ENCODE data around the gene KCNMB1.

The KCNMB1 gene

DNA sequence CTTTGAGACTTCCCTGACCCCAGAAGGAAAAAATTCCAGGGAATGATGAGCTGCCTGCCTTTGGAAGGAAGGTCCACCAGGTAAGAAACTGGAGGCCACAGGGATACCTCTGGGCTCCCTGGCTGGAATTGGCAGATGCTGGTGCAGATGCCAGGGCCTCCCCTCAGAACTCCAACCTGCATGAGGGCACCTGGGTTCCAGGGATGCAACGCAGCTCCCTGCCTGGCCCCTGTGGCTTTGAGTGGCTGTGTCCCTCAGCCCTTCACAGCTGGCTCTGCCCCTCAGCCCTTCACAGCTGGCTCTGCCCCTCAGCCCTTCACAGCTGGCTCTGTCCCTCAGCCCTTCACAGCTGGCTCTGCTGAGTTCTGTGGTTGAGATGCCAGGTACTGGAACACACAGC, 13.9 kb downstream of the KCNMB1 start:
- no peak for DNase-seq

DNA sequence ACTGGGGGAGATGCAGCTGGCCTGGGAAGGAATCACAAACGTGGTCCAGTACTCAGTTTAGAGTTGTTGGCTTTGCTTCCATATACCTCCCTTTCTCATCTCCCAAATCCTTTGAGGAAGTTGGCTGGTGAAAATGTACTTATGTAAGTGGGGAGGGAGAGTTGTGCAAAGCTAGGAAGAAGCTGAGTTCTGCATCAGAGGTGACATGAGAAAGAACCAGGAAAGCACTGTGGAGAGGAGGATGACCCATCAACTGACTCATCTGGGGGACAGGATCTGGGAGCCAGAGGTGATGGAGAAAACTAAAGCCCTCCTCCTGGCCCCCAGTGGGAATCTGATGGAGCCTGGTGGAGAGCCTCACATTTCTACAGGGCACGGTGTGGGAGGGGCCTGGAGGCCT, 16.2 kb downstream of the KCNMB1 start:
- DNase-seq = no peak

- DNase-seq = no peak
Measured at GRCh38 chr5:170368586-170368985, 20.6 kb downstream of the KCNMB1 start.

GRCh38 chr5:170366276-170366675, 22.9 kb downstream of the KCNMB1 start:
- no peak for DNase-seq

GRCh38 chr5:170365831-170366230, 23.3 kb downstream of the KCNMB1 start:
- no peak for DNase-seq

DNA sequence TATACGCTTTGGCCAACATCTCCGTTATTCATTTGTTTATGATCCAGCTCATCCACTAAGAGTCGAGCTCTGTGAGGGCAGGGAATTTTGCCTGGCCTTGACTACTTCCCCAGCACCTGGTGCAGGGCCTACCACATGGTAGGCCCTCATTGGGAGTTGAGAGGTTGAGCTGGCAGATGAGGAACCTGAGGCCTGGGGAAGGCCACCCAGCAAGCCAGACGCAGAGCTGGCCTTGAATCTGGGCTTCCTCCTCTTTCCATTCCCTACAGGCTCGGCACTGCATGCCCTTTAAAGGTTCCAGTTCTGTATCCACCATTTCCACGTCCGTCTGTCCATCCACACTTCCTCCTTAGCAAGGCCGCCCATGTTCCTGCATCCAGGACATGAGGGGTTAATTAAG, 24.2 kb downstream of the KCNMB1 start:
- DNase-seq = no peak

- DNase-seq = peak; percentile 7
Measured at GRCh38 chr5:170363671-170364070, 25.5 kb downstream of the KCNMB1 start.

DNA sequence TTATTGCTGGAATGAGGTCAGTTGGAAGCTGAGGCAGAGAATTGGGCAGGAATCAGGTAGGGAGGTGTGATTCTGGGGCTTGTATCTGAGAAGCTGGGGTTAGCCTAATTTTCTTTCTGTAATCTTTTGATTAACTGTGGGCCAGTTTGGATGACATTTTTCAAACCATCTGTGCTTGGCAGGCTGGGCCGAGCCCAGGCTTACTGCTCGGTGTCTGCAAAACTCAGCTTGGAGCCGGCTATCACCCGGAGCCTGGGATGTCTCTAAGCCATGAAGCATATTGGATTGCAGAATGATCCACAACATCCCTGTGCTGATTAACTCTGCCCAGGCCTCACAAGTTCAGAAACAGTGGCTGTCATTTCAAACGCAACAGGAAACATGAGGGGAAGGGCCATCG, 26.5 kb downstream of the KCNMB1 start:
- no peak for DNase-seq

GRCh38 chr5:170362102-170362501, 27.1 kb downstream of the KCNMB1 start:
- DNase-seq = no peak

GRCh38 chr5:170361616-170362015, 27.6 kb downstream of the KCNMB1 start:
- DNase-seq = no peak

- DNase-seq = no peak
Measured at GRCh38 chr5:170361116-170361515, 28.1 kb downstream of the KCNMB1 start.

- DNase-seq = no peak
Measured at GRCh38 chr5:170360709-170361108, 28.5 kb downstream of the KCNMB1 start.

GRCh38 chr5:170357955-170358444, 31.2 kb downstream of the KCNMB1 start:
- DNase-seq = peak; percentile 17

- no peak for DNase-seq
Measured at GRCh38 chr5:170355601-170356098, 33.5 kb downstream of the KCNMB1 start.

- DNase-seq = no peak
Measured at GRCh38 chr5:170353961-170354360, 35.2 kb downstream of the KCNMB1 start.

GRCh38 chr5:170353011-170353761, 36.0 kb downstream of the KCNMB1 start:
- no peak for DNase-seq

DNA sequence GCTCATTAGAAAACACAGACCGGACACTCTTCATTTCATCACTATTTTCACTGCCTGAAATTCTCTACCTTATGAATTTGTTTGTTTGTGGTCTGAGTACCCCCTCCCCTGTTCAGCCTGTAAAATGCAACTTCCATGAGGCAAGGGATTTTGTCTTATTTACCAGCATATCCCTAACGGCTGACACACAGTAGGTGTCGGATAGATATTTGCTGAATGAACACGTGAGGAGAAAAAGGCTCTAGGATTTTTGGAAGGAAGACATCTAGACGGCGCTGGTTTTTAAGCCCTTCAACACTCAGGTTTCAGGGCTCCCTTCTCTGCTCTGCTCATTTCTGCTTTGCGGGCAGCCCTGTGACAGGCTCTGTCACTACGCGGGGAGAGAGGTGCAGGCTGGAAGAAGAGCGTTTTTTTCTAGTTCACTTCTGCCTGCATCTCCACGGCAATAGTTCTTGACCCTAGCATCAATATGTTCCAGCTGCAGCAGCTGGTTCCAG, 41.0 kb downstream of the KCNMB1 start:
- DNase-seq = no peak

DNA sequence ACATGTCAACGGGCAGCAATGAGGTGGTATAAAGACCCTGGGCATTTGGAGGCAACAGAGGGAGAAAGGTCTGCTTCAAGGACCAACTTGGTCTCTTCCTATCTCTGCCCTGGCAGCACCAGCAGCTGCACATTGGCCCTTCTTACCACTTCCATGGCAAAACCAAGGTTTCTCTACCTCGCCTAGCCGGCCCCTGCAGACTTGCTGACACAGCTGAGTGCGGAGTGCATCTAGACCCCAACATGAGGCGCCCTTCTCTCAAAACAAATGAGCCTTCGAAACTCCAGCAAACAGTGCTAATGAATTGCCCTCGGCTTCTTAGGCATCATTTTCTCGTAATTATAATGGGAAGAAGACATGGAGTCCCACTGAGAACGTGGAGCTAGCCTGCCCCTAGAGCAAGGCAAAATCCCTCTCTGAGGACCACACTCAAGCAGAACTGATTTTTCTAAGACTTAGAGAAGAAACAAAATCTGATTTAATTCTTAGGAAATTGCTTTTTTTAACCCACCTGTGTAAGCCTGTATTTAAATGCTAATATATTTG, 42.1 kb downstream of the KCNMB1 start:
- no peak for DNase-seq

DNA sequence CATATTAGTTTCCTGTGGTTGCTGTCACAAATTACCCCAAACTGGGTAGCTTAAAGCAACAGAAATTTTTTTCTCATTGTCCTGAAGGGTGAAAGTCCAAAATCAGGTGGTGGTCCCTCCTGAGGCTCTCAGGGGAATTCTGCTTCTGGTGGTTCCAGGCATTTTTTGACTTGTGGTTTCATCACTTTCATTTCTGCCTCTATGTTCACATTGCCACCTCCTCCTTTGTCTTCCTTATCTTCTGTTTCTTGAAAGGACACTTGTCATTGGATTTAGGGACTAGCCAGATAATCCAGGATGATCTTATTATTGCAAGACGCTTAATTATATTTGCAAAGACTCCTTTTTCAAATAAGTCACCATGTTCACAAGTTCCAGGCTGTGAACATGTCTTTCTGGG, 43.2 kb downstream of the KCNMB1 start:
- DNase-seq = no peak

- DNase-seq = no peak
Measured at GRCh38 chr5:170343177-170343576, 46.0 kb downstream of the KCNMB1 start.

DNA sequence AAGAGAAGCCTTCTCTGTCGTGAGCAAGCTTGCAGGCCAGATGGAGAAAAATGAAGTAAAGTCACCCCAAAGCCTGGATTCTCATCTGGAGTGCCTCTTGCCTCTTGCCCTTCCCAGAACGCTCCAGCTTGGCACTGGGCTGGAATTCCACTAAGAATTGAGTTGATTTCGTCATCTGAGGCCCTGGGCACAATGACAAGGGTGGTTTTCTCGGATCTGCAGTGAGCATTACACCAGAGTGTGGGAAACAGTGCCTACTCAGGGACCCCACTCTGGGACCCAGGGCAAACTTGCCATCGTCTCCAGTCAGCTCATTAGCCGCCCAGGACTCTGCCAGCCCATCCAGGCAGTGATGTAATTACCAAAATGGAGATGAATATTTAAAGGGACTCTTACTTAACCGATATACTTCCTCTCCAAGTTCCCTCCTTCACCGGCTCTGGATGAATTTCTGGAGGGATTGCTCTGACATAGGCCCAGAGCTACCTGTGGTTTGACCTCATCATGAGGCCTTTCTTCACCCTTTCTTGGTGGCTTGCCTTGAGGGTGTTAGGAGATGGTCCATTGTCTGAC, 46.9 kb downstream of the KCNMB1 start:
- no peak for DNase-seq

DNA sequence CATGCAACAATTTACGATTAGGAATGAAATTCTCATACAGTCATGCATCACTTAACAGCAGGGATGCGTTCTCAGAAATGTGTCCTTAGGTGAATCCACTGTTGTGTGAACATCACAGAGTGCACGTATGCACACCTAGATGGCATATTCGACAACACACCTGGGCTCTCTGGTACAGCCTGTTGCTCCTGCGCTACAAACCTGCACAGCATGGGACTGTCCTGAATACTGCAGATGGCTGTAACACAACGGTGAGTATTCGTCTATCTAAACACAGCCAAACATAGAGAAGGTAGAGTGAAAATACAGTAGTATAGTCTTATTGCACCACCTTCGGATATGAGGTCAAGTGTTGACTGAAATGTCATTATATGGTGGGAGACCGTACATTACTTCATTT, 47.6 kb downstream of the KCNMB1 start:
- no peak for DNase-seq

GRCh38 chr5:170339780-170340167, 49.4 kb downstream of the KCNMB1 start:
- no peak for DNase-seq

All from CD4-positive, alpha-beta T cell treated with Interleukin-21 for 1 hour (primary cell).